ENCODE data around the gene SLC23A1. TPM values are rescaled to one million over a fixed set of nuclear protein-coding genes. Genes with fewer than 3 reads are reported as not detected.

The SLC23A1 gene
- total and polyA plus RNA-seq, 2 donors (not counting 1 experiment from before 2014, with no cell fraction given) = 5.8 to 9.6 TPM

DNA sequence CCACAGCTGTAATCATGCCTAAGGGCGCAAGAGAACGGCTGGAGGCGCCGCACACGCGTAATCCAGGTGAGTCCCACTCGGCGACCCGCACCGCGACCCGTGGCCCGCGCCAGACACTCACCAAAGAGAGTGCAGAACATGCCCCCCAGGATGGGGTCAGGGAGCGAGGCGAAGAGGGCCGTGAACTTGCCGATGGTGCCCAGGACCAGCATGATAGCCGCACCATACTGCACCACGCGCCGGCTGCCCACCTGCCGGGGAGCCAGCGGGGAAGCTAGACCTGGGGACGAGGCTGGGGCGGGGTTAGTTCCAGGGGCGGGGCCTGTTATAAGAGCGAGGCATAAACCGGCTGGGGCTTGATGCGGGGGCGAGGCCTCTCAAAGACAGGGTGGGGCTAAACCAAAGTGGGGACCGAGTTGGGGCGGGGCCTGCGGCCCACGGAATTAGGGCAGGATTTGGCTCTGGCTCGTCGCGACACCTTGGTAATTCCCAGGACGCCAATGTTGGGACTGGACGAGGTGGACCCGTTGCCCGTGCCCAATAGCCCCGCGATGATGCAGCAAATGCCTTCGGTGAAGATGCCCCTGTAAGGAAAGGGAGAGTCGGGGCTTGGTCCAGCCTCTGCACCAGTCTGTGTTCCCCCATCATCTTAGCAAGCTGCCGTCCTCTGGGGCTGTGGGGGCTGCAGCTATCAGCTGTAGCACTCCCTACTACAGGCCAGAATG, 4.8 kb downstream of the SLC23A1 start:
- H3K9me3 ChIP-seq (ENCODE audit: control extremely low read depth in 1 of 3, control insufficient read depth in 2 of 3, insufficient read depth in 1 of 3, low read length in 2 of 3) = no peaks in the 10 kb centered on the region
- TF ChIP-seq, protein P1, sequence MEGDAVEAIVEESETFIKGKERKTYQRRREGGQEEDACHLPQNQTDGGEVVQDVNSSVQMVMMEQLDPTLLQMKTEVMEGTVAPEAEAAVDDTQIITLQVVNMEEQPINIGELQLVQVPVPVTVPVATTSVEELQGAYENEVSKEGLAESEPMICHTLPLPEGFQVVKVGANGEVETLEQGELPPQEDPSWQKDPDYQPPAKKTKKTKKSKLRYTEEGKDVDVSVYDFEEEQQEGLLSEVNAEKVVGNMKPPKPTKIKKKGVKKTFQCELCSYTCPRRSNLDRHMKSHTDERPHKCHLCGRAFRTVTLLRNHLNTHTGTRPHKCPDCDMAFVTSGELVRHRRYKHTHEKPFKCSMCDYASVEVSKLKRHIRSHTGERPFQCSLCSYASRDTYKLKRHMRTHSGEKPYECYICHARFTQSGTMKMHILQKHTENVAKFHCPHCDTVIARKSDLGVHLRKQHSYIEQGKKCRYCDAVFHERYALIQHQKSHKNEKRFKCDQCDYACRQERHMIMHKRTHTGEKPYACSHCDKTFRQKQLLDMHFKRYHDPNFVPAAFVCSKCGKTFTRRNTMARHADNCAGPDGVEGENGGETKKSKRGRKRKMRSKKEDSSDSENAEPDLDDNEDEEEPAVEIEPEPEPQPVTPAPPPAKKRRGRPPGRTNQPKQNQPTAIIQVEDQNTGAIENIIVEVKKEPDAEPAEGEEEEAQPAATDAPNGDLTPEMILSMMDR (IDR thresholded peaks at IDR 0.05) = no peak
- no peak for TF ChIP-seq EZH2 (IDR thresholded peaks at IDR 0.05; ENCODE audit: borderline replicate concordance, insufficient read depth, low read depth, low read length, poor library complexity, severe bottlenecking)
- POLR2A ChIA-PET = no interaction called here
- intact Hi-C loops (cut with micrococcal nuclease) = no loop called here
- H3K27ac Mint-ChIP-seq = no peak overlapping the region
- peaks cover 8 to 15% of the 10 kb centered on the region in 2 donors for H3K4me1 ChIP-seq (ENCODE audit: control insufficient read depth in 2 of 2, insufficient read depth in 2 of 2, low read length in 2 of 2)
- 94% methylated on average over 40 of the region's 47 CpGs for WGBS (ENCODE audit: insufficient coverage)
- no peak overlapping the region for H3K27ac ChIP-seq (ENCODE audit: low read length in 2 of 2)
- DNase-seq (no peak), ATAC-seq (ENCODE audit: low read depth) (no peak)
- no peak overlapping the region for H3K4me3 Mint-ChIP-seq
- peaks cover 0 to 8% of the 10 kb centered on the region in 2 experiments for H3K36me3 ChIP-seq (replicated peaks in 1 of 2; ENCODE audit: control extremely low read depth in 1 of 2, control insufficient read depth in 1 of 2, extremely low read depth in 1 of 2, insufficient read depth in 2 of 2, low read length in 1 of 2)
- no peaks in the 10 kb centered on the region for H3K27me3 ChIP-seq (replicated peaks in 1 of 4; ENCODE audit: control extremely low read depth in 1 of 4, control insufficient read depth in 3 of 4, insufficient read depth in 4 of 4, low read length in 3 of 4)
- H3K9me3 Mint-ChIP-seq (ENCODE audit: insufficient read depth) = no peaks in the 10 kb centered on the region
- no peaks in the 10 kb centered on the region for H4K20me1 ChIP-seq (ENCODE audit: control insufficient read depth, insufficient read depth, low read length, poor library complexity, severe bottlenecking)
- no peak overlapping the region for H3K9ac ChIP-seq (ENCODE audit: low read length)
- no peak overlapping the region for H2AFZ ChIP-seq (ENCODE audit: insufficient read depth, low read depth, low read length, poor library complexity, severe bottlenecking)
- peaks cover 28% of the 10 kb centered on the region for H3K79me2 ChIP-seq (ENCODE audit: control insufficient read depth, insufficient read depth, low read length)
- H3K4me1 Mint-ChIP-seq = peaks cover 14% of the 10 kb centered on the region
- CTCF ChIA-PET = interaction anchor here (1.3 to 2.0 kb wide), 3 partner anchors 9 to 25 kb away, joined by 3 to 7 read pairs (median 3); no protein-coding TSS in a partner anchor
- no peaks in the 10 kb centered on the region for H3K27me3 Mint-ChIP-seq
- H3K4me3 ChIP-seq (ENCODE audit: control extremely low read depth in 1 of 5, extremely low read depth in 1 of 5, insufficient read depth in 1 of 5, low read depth in 2 of 5, low read length in 4 of 5) = no peak overlapping the region
- no peak overlapping the region for H3K4me2 ChIP-seq (replicated peaks; ENCODE audit: low read depth, low read length, poor library complexity, severe bottlenecking)

- 96% methylated on average over 3 of the region's 3 CpGs for WGBS (ENCODE audit: insufficient coverage)
- H3K27me3 Mint-ChIP-seq = no peaks in the 10 kb centered on the region
- DNase-seq = no peak
- no peak for TF ChIP-seq EZH2 (IDR thresholded peaks at IDR 0.05; ENCODE audit: borderline replicate concordance, insufficient read depth, low read depth, low read length, poor library complexity, severe bottlenecking)
- TF ChIP-seq, protein P1 (IDR thresholded peaks at IDR 0.05) = no peak
- peaks cover 5 to 8% of the 10 kb centered on the region in 2 donors for H3K4me1 ChIP-seq (ENCODE audit: control insufficient read depth in 2 of 2, insufficient read depth in 2 of 2, low read length in 2 of 2)
- ChIA-PET CTCF (interaction anchor here (1.1 to 2.0 kb wide), 4 partner anchors 8 to 126 kb away, joined by 3 to 7 read pairs (median 4); no protein-coding TSS in a partner anchor), POLR2A (no interaction called here)
- H3K27ac ChIP-seq (ENCODE audit: low read length in 2 of 2) = no peak overlapping the region
- no peak overlapping the region for H3K4me3 Mint-ChIP-seq
- no peak overlapping the region for H3K27ac Mint-ChIP-seq
- peaks cover 9% of the 10 kb centered on the region for H3K4me1 Mint-ChIP-seq
- H2AFZ ChIP-seq (ENCODE audit: insufficient read depth, low read depth, low read length, poor library complexity, severe bottlenecking) = no peak overlapping the region
- H3K9me3 ChIP-seq (ENCODE audit: control extremely low read depth in 1 of 3, control insufficient read depth in 2 of 3, insufficient read depth in 1 of 3, low read length in 2 of 3) = no peaks in the 10 kb centered on the region
- no peaks in the 10 kb centered on the region for H3K27me3 ChIP-seq (replicated peaks in 1 of 4; ENCODE audit: control extremely low read depth in 1 of 4, control insufficient read depth in 3 of 4, insufficient read depth in 4 of 4, low read length in 3 of 4)
- no peak overlapping the region for H3K4me3 ChIP-seq (ENCODE audit: control extremely low read depth in 1 of 5, extremely low read depth in 1 of 5, insufficient read depth in 1 of 5, low read depth in 2 of 5, low read length in 4 of 5)
- H3K9me3 Mint-ChIP-seq (ENCODE audit: insufficient read depth) = no peaks in the 10 kb centered on the region
- peaks cover 0 to 15% of the 10 kb centered on the region in 2 experiments for H3K36me3 ChIP-seq (replicated peaks in 1 of 2; ENCODE audit: control extremely low read depth in 1 of 2, control insufficient read depth in 1 of 2, extremely low read depth in 1 of 2, insufficient read depth in 2 of 2, low read length in 1 of 2)
- intact Hi-C loops (cut with micrococcal nuclease) = no loop called here
- no peaks in the 10 kb centered on the region for H4K20me1 ChIP-seq (ENCODE audit: control insufficient read depth, insufficient read depth, low read length, poor library complexity, severe bottlenecking)
- H3K9ac ChIP-seq (ENCODE audit: low read length) = no peak overlapping the region
- no peak for ATAC-seq (ENCODE audit: low read depth)
- no peak overlapping the region for H3K4me2 ChIP-seq (replicated peaks; ENCODE audit: low read depth, low read length, poor library complexity, severe bottlenecking)
- H3K79me2 ChIP-seq (ENCODE audit: control insufficient read depth, insufficient read depth, low read length) = peaks cover 28% of the 10 kb centered on the region
Observed at GRCh38 chr5:139377226-139377625, 5.9 kb downstream of the SLC23A1 start.
